Retinal pigment epithelial cell (primary cell): ENCODE measurements around the gene TTC12.

ENCODE experiments used
- DNase-seq: peaks from one replicate; pipeline ENCODE4 v3.0.0-alpha.2; 2010; ENCODE audit warnings: low read depth
- H3K4me3 ChIP-seq: 2 replicates; pipeline ENCODE4 v1.5.1; 2011; ENCODE audit warnings: mild to moderate bottlenecking, low read length, control low read depth, moderate library complexity
- CTCF ChIP-seq: conservative IDR thresholded peaks from 2 replicates; pipeline ENCODE4 v1.5.1; 2011; ENCODE audit warnings: low read depth, low read length, control low read depth, inconsistent platforms

TTC12 gene

GRCh38 chr11:113408206-113408605 lies 93.8 kb downstream of the TTC12 start:
- no peak for DNase-seq
- no peak overlapping the region for H3K4me3 ChIP-seq
- TF ChIP-seq CTCF, result no peak

- no peak overlapping the region for H3K4me3 ChIP-seq
- no peak for TF ChIP-seq CTCF
- DNase-seq, result no peak
Measured at GRCh38 chr11:113408887-113409286, 94.5 kb downstream of the TTC12 start.

GRCh38 chr11:113409526-113409925 lies 95.1 kb downstream of the TTC12 start:
- DNase-seq, result no peak
- no peak for TF ChIP-seq CTCF
- no peak overlapping the region for H3K4me3 ChIP-seq

- TF ChIP-seq CTCF, result no peak
- H3K4me3 ChIP-seq, result no peak overlapping the region
- no peak for DNase-seq
Measured at GRCh38 chr11:113410414-113411135, 96.2 kb downstream of the TTC12 start.

GRCh38 chr11:113411536-113411935 lies 97.2 kb downstream of the TTC12 start:
- TF ChIP-seq CTCF, result no peak
- H3K4me3 ChIP-seq, result no peak overlapping the region
- DNase-seq, result no peak

GRCh38 chr11:113412675-113413074 lies 98.3 kb downstream of the TTC12 start:
- no peak overlapping the region for H3K4me3 ChIP-seq
- no peak for TF ChIP-seq CTCF
- DNase-seq, result no peak

GRCh38 chr11:113415343-113415742 lies 101.0 kb downstream of the TTC12 start:
- DNase-seq, result no peak
- no peak overlapping the region for H3K4me3 ChIP-seq
- no peak for TF ChIP-seq CTCF
